A172 (cell line): ENCODE results near the gene LARGE2. TPM values are rescaled to one million over a fixed set of nuclear protein-coding genes. Genes with fewer than 3 reads are reported as not detected.

ENCODE experiments used
- DNase-seq: peaks from one replicate; pipeline ENCODE4 v3.0.0-alpha.2; 2015; ENCODE audit warnings: low spot score
- total RNA-seq: library from RNA; depleted of rRNA; stranded (reverse); fragments of >200 nt; shearing (Covaris generic); gene quantifications from 2 replicates; pipeline ENCODE4 v1.2.3, GENCODE V29; 2014

Gene LARGE2
- total RNA-seq, 1 experiment from 2014 or later, result not detected

- no peak for DNase-seq
Observed at GRCh38 chr11:45913942-45914635, 8.4 kb upstream of the LARGE2 start.

- no peak for DNase-seq
Observed at GRCh38 chr11:45915446-45915845, 7.0 kb upstream of the LARGE2 start.

GRCh38 chr11:45917286-45917622 lies 5.2 kb upstream of the LARGE2 start:
- no peak for DNase-seq

- DNase-seq, result peak; percentile 100
Observed at GRCh38 chr11:45917623-45918330, 4.7 kb upstream of the LARGE2 start, which contains the start of gene PEX16. Gene PEX16, minus strand, starts transcription at chr11:45917877. Its CDS starts 66 bp downstream, at chr11:45917811.

- peak; percentile 71 for DNase-seq
Observed at GRCh38 chr11:45918331-45918941, 4.0 kb upstream of the LARGE2 start.

GRCh38 chr11:45918962-45919675 lies 3.3 kb upstream of the LARGE2 start:
- DNase-seq, result no peak

- DNase-seq, result no peak
Observed at GRCh38 chr11:45919806-45920530, 2.5 kb upstream of the LARGE2 start.

GRCh38 chr11:45920531-45921477 lies 1.7 kb upstream of the LARGE2 start:
- no peak for DNase-seq

GRCh38 chr11:45921561-45922424 lies 663 bp upstream of the LARGE2 start:
- DNase-seq, result no peak

- no peak for DNase-seq
Observed at GRCh38 chr11:45924036-45924915, 1.8 kb downstream of the LARGE2 start.

- no peak for DNase-seq
Observed at GRCh38 chr11:45924927-45925326, 2.5 kb downstream of the LARGE2 start.

- DNase-seq, result no peak
Observed at GRCh38 chr11:45925550-45925949, 3.1 kb downstream of the LARGE2 start.

GRCh38 chr11:45926001-45926401 lies 3.5 kb downstream of the LARGE2 start:
- DNase-seq, result no peak

- no peak for DNase-seq
Observed at GRCh38 chr11:45926536-45927331, 4.3 kb downstream of the LARGE2 start.

- DNase-seq, result no peak
Observed at GRCh38 chr11:45927332-45927683, 4.9 kb downstream of the LARGE2 start.

- DNase-seq, result no peak
Observed at GRCh38 chr11:45927684-45928413, 5.4 kb downstream of the LARGE2 start.
